Prostate gland (tissue), 2 donors: ENCODE data around the gene CYP11A1.

ENCODE experiments used
- POLR2A ChIP-seq: fragments of 450-650 bp; IDR thresholded peaks from one replicate; pipeline ENCODE4 v1.6.1; 2016; ENCODE audit warnings: antibody characterized with exemption, mild to moderate bottlenecking
- POLR2AphosphoS5 ChIP-seq: sonication (generic); formaldehyde crosslinking; IDR thresholded peaks from one replicate; pipeline ENCODE4 v1.6.1; 2017; ENCODE audit warnings: antibody characterized with exemption
- TF ChIP-seq, protein P1 (sequence below), 4 experiments: fragments of 200-600 bp in 2 of 4; fragments of 450-650 bp in 2 of 4; sonication (generic) in 2 of 4; IDR thresholded peaks; 1 replicate in 3 of 4; 2 replicates in 1 of 4; pipeline ENCODE4 v1.5.1; 2016 to 2019; ENCODE audit warnings: antibody characterized with exemption in 4 of 4, mild to moderate bottlenecking in 2 of 4, moderate library complexity in 2 of 4

DNA sequence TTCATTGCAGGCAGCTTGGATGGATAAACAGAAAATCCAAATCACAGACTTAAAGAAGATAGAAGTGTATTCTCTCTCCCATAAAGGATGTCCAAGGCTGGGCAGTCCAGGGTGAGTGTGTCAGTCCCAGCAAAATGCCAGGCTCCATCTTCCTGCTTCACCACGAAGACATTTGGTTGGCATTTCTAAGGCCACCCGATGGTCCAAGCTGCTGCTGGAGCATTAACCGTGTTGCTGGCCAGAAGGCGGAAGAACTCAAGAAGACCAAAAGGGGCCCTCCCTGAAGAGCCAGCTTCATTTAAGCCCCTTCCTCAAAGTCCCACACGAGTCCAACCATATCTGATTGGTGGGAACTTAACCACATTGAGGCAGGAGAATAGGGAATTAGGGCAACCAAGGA, 3.0 kb upstream of the CYP11A1 start:
- TF ChIP-seq, protein P1, sequence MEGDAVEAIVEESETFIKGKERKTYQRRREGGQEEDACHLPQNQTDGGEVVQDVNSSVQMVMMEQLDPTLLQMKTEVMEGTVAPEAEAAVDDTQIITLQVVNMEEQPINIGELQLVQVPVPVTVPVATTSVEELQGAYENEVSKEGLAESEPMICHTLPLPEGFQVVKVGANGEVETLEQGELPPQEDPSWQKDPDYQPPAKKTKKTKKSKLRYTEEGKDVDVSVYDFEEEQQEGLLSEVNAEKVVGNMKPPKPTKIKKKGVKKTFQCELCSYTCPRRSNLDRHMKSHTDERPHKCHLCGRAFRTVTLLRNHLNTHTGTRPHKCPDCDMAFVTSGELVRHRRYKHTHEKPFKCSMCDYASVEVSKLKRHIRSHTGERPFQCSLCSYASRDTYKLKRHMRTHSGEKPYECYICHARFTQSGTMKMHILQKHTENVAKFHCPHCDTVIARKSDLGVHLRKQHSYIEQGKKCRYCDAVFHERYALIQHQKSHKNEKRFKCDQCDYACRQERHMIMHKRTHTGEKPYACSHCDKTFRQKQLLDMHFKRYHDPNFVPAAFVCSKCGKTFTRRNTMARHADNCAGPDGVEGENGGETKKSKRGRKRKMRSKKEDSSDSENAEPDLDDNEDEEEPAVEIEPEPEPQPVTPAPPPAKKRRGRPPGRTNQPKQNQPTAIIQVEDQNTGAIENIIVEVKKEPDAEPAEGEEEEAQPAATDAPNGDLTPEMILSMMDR (IDR thresholded peaks at IDR 0.05), result no peak
- TF ChIP-seq POLR2A (no peak), POLR2AphosphoS5 (no peak)
